NK-92 (cell line): ENCODE data around the gene TNKS2.
"Not testable (repeated sequence)": the region's sequence is repeated elsewhere in the genome, so short reads cannot be mapped to it uniquely, and the experiment has no call there.

Experiments
- DNase-seq: peaks from one replicate; lab custom pipeline; 2025; ENCODE audit not compliant: unreplicated experiment; lab: John Stamatoyannopoulos, UW

Gene TNKS2

GRCh38 chr10:91865562-91866081 is 67.4 kb downstream of the TNKS2 start:
- DNase-seq: no peak

GRCh38 chr10:91875156-91875555 is 76.9 kb downstream of the TNKS2 start:
- DNase-seq: no peak

GRCh38 chr10:91875779-91876178 is 77.6 kb downstream of the TNKS2 start:
- no peak for DNase-seq

GRCh38 chr10:91879515-91880170 is 81.4 kb downstream of the TNKS2 start:
- no peak for DNase-seq

GRCh38 chr10:91880310-91880709 is 82.1 kb downstream of the TNKS2 start:
- no peak for DNase-seq

GRCh38 chr10:91883549-91884444 is 85.6 kb downstream of the TNKS2 start:
- DNase-seq: no peak

- no peak for DNase-seq
Observed at GRCh38 chr10:91884536-91884935, 86.3 kb downstream of the TNKS2 start.

GRCh38 chr10:91885362-91886079 is 87.3 kb downstream of the TNKS2 start:
- no peak for DNase-seq

- DNase-seq: no peak
Observed at GRCh38 chr10:91886954-91887271, 88.7 kb downstream of the TNKS2 start.

- DNase-seq: no peak
Observed at GRCh38 chr10:91887272-91888076, 89.2 kb downstream of the TNKS2 start.

- no peak for DNase-seq
Observed at GRCh38 chr10:91891125-91892001, 93.1 kb downstream of the TNKS2 start.

GRCh38 chr10:91893051-91893450 is 94.8 kb downstream of the TNKS2 start:
- no peak for DNase-seq

- not testable (repeated sequence) for DNase-seq
Observed at GRCh38 chr10:91894261-91894685, 96.0 kb downstream of the TNKS2 start.

- no peak for DNase-seq
Observed at GRCh38 chr10:91896212-91896756, 98.1 kb downstream of the TNKS2 start.

- no peak for DNase-seq
Observed at GRCh38 chr10:91897421-91897820, 99.2 kb downstream of the TNKS2 start.

- DNase-seq: no peak
Observed at GRCh38 chr10:91901784-91902677, 103.8 kb downstream of the TNKS2 start.

- no peak for DNase-seq
Observed at GRCh38 chr10:91907033-91907594, 108.9 kb downstream of the TNKS2 start.

GRCh38 chr10:91907914-91908336 is 109.7 kb downstream of the TNKS2 start:
- no peak for DNase-seq
